ENCODE data around the gene GREB1. TPM values are rescaled to one million over a fixed set of nuclear protein-coding genes. Genes with fewer than 3 reads are reported as not detected.

GREB1 gene
- total and polyA plus RNA-seq, 2 of the 4 experiments (the other 2 are of a cell fraction), result 0.05 TPM; not detected in 1

DNA sequence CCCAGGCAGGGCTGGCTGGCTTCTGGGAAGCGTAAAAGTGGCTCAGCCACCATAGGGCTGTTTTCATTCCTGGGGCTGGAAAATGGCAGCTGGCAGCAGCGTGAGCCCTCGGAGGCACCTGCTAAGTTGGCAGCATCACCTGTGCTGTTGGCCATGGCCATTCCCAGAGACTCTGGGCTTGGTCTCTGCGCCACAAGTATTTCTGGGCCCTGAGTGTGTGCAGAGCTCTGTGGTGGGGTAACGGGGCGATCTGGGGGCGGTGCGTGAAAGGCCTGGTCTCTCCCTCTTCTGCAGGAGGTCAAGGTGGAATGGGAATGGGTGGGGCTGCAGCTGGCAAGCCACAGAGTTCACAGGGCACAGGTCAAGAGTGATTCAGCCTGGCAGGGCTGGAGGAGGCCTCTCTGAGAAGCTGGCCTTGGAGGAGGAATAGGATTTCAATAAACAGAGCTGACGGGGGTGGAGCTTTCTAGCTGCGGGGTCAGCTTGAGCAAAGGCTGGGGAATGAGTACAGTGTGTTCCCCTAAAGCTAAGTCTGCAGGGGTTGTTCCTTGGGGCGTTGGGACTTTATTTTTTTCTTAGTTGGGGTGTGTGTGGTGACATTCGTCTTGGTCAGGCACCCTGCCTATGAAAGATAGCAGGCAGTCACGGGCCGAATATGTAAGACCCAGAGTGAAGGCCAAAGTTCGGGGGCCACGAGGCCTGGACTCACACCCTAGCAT is 146.5 kb downstream of the GREB1 start:
- in situ Hi-C loops (cut with MboI; ENCODE audit: low sequenced_read_pairs), result no loop called here

More for the DNA sequence above, 146.5 kb downstream of the GREB1 start:
- Histone ChIP-seq H3K56ac (ENCODE audit: extremely low read depth, insufficient read depth, low read length) (no peak overlapping the region), H4K8ac (ENCODE audit: low read depth in 2 of 2, low read length in 2 of 2) (no peak overlapping the region), H3K9ac (ENCODE audit: low read depth, low read length) (no peak overlapping the region), H4K20me1 (ENCODE audit: insufficient read depth, low read length) (no peaks in the 10 kb centered on the region; the same call in 1 of the 2 replicates), H2BK5ac (ENCODE audit: low read depth, low read length, poor library complexity, severe bottlenecking) (no peak overlapping the region), H3K27ac (ENCODE audit: insufficient read depth, low read length) (no peak overlapping the region), H2BK20ac (ENCODE audit: low read depth, low read length) (no peak overlapping the region), H3K4me1 (ENCODE audit: control insufficient read depth, insufficient read depth, low read length) (peaks cover 8% of the 10 kb centered on the region; the same call in 1 of the 2 replicates), H3K23ac (ENCODE audit: low read depth, low read length) (no peak overlapping the region), H3K18ac (ENCODE audit: low read depth, low read length) (no peak overlapping the region), H3K79me1 (ENCODE audit: low read depth in 1 of 2, low read length in 2 of 2) (no peaks in the 10 kb centered on the region), H3K9me3 (ENCODE audit: control insufficient read depth, insufficient read depth, low read length) (peaks cover 2% of the 10 kb centered on the region; the same call in 1 of the 2 replicates), H3K9me1 (ENCODE audit: insufficient read depth, low read length) (no peaks in the 10 kb centered on the region; the same call in 1 of the 2 replicates), H4K91ac (ENCODE audit: insufficient read depth, low read depth, low read length) (no peak overlapping the region), H3K4ac (ENCODE audit: low read depth, low read length) (no peak overlapping the region), H2AK9ac (replicated peaks; ENCODE audit: low read depth, low read length, poor library complexity) (no peak overlapping the region), H3K4me3 (ENCODE audit: insufficient read depth, low read depth, low read length) (no peak overlapping the region), H3K27me3 (ENCODE audit: control insufficient read depth, insufficient read depth, low read length) (peaks cover 50% of the 10 kb centered on the region), H2BK120ac (ENCODE audit: low read depth, low read length) (no peak overlapping the region), H4K5ac (ENCODE audit: low read depth, low read length) (no peak overlapping the region), H3K14ac (replicated peaks; ENCODE audit: low read depth, low read length) (no peak overlapping the region), H3K4me2 (ENCODE audit: low read depth, low read length) (no peak overlapping the region; the same call in 1 of the 2 replicates), H2AFZ (replicated peaks; ENCODE audit: low read length, poor library complexity) (no peak overlapping the region), H2BK15ac (ENCODE audit: low read depth, low read length) (no peak overlapping the region), H3K36me3 (ENCODE audit: control insufficient read depth, insufficient read depth, low read length) (no peaks in the 10 kb centered on the region), H2AK5ac (ENCODE audit: low read depth, low read length) (no peak overlapping the region)
- TF ChIP-seq SMC3 (IDR thresholded peaks at IDR 0.05; ENCODE audit: low read depth, low read length), result no peak
- no peak for TF ChIP-seq RFX5 (IDR thresholded peaks at IDR 0.05; ENCODE audit: low read depth, low read length)
- no peak for TF ChIP-seq MAZ (IDR thresholded peaks at IDR 0.05; ENCODE audit: borderline replicate concordance, low read depth, low read length)
- ATAC-seq (ENCODE audit: low read depth), result peak; percentile 92
- peak; percentile 61 for DNase-seq
- WGBS, 2 experiments (ENCODE audit: extremely low coverage in 2 of 2, insufficient read length in 1 of 2), result 33% methylated on average over 3 of the region's 16 CpGs; no CpG with 5 or more reads in 1 of the 2 experiments
- CTCF ChIA-PET, result interaction anchor here (0.9 to 2.0 kb wide), 4 partner anchors 8 to 105 kb away, joined by 3 to 5 read pairs (median 4); partner anchors contain the start of gene NTSR2
- POLR2A ChIA-PET (ENCODE audit: unreplicated experiment), result no interaction called here
- intact Hi-C loops (cut with micrococcal nuclease), result loop anchor here (5.0 kb wide), 1 partner anchor 203 kb away; no protein-coding TSS in a partner anchor
- BruUV-seq (replicated peaks), result no TSS peak
- dilution Hi-C loops (cut with HindIII; ENCODE audit: low sequenced_read_pairs, unreplicated experiment), result no loop called here

All from IMR-90 (cell line).